LNCaP clone FGC (cell line): ENCODE results near the gene HOXA3.

Experiments
- DNase-seq: peaks from one replicate; pipeline ENCODE4 v3.0.0-alpha.2; 2011; ENCODE audit warnings: low read depth
- H3K4me3 ChIP-seq: 2 replicates; pipeline ENCODE4 v1.5.1; 2011; ENCODE audit warnings: mild to moderate bottlenecking, low read depth, low read length, control low read depth
- CTCF ChIP-seq: IDR thresholded peaks from 2 replicates; pipeline ENCODE4 v1.5.1; 2012; ENCODE audit warnings: mild to moderate bottlenecking; ENCODE audit not compliant: control insufficient read depth, insufficient read depth; ENCODE audit errors: extremely low read depth

HOXA3 gene

GRCh38 chr7:27096768-27097514 is 55.4 kb downstream of the HOXA3 start:
- peak overlapping the region; percentile 81 for H3K4me3 ChIP-seq
- no peak for TF ChIP-seq CTCF
- DNase-seq, result no peak

GRCh38 chr7:27095897-27096767 is 56.3 kb downstream of the HOXA3 start, which contains the start of gene HOXA1:
TSS of gene HOXA1 (minus strand) at chr7:27096000. CDS start at chr7:27095912, 88 bp downstream.
- peak; percentile 52 for DNase-seq
- peak within 1 kb of the TSS; percentile 81 for H3K4me3 ChIP-seq
- TF ChIP-seq CTCF, result 0 out of 2 replicates have a peak, but pooled peaks have one; percentile 14

- DNase-seq, result no peak
- peak overlapping the region; percentile 81 for H3K4me3 ChIP-seq
- no peak for TF ChIP-seq CTCF
Observed at GRCh38 chr7:27095050-27095896, 57.1 kb downstream of the HOXA3 start.

GRCh38 chr7:27094304-27095049 is 57.9 kb downstream of the HOXA3 start:
- no peak overlapping the region for H3K4me3 ChIP-seq
- TF ChIP-seq CTCF, result no peak
- DNase-seq, result no peak

GRCh38 chr7:27093184-27093895 is 59.0 kb downstream of the HOXA3 start:
- no peak overlapping the region for H3K4me3 ChIP-seq
- TF ChIP-seq CTCF, result no peak
- DNase-seq, result no peak

- H3K4me3 ChIP-seq, result no peak overlapping the region
- TF ChIP-seq CTCF, result no peak
- no peak for DNase-seq
Observed at GRCh38 chr7:27092819-27093110, 59.6 kb downstream of the HOXA3 start.
